Gastroesophageal sphincter (tissue), 4 donors: ENCODE measurements around the gene NOP53. TPM values are rescaled to one million over a fixed set of nuclear protein-coding genes. Genes with fewer than 3 reads are reported as not detected.
A peak's percentile ranks its signal among the peaks of the same experiment; 100 is the strongest.

Experiments used
- ATAC-seq: fragments of 150-250 bp; one replicate; pipeline ENCODE4 v1.9.1; 2016; ENCODE audit warnings: mild to moderate bottlenecking, moderate library complexity
- H3K27ac ChIP-seq, 4 donors: fragments of 200-600 bp; sonication (generic) in 3 of 4; 1 replicate in 3 of 4; 2 replicates in 1 of 4; pipeline ENCODE4 v1.5.1; 2016 to 2019
- H3K27me3 ChIP-seq: fragments of 200-600 bp; sonication (generic); one replicate; pipeline ENCODE4 v1.5.1; 2019
- H3K36me3 ChIP-seq, 2 donors: fragments of 200-600 bp; sonication (generic); one replicate each; pipeline ENCODE4 v1.5.1; 2019; ENCODE audit warnings: control low read depth in 1 of 2
- H3K4me1 ChIP-seq, 3 donors: fragments of 200-600 bp; sonication (generic); 1 replicate in 2 of 3; 2 replicates in 1 of 3; pipeline ENCODE4 v1.5.1; 2016 to 2019; ENCODE audit warnings: control low read depth in 2 of 3
- H3K4me3 ChIP-seq, 2 donors: fragments of 200-600 bp; sonication (generic); one replicate each; pipeline ENCODE4 v1.5.1; 2019; ENCODE audit warnings: mild to moderate bottlenecking in 1 of 2, moderate library complexity in 1 of 2
- H3K9me3 ChIP-seq, 3 donors: fragments of 200-600 bp; sonication (generic); one replicate each; pipeline ENCODE4 v1.5.1; 2017 to 2019; ENCODE audit warnings: control low read depth in 2 of 3
- EP300 ChIP-seq: sonication (generic); formaldehyde crosslinking; IDR thresholded peaks from one replicate; pipeline ENCODE4 v1.6.1; 2017; ENCODE audit warnings: antibody characterized with exemption, mild to moderate bottlenecking
- POLR2A ChIP-seq, 2 donors: fragments of 450-650 bp; IDR thresholded peaks; one replicate each; pipeline ENCODE4 v1.6.1; 2017; ENCODE audit warnings: antibody characterized with exemption in 2 of 2, mild to moderate bottlenecking in 2 of 2, moderate library complexity in 1 of 2
- POLR2AphosphoS5 ChIP-seq: sonication (generic); formaldehyde crosslinking; IDR thresholded peaks from one replicate; pipeline ENCODE4 v1.6.1; 2017; ENCODE audit warnings: antibody characterized with exemption
- WGBS, 2 donors: methylation state at CpG; one replicate each; pipeline ENCODE4 v1.1.5; 2018; ENCODE audit warnings: low coverage in 1 of 2; 5-methylcytosine and 5-hydroxymethylcytosine counted together
- total RNA-seq, 4 donors: library from RNA; depleted of rRNA; stranded (reverse); fragments of >200 nt; gene quantifications; one replicate each; pipeline ENCODE4 v1.1.0, GENCODE V29; 2016
- TF ChIP-seq, protein P1 (sequence below), 4 experiments: fragments of 200-600 bp in 2 of 4; fragments of 450-650 bp in 2 of 4; sonication (generic) in 1 of 4; IDR thresholded peaks; one replicate each; pipeline ENCODE4 v1.5.1; 2017 to 2019; ENCODE audit warnings: antibody characterized with exemption in 4 of 4, mild to moderate bottlenecking in 2 of 4, moderate library complexity in 2 of 4

NOP53 gene
- total RNA-seq, 4 donors from 2014 or later, result 332 to 592 (median 362) TPM

DNA sequence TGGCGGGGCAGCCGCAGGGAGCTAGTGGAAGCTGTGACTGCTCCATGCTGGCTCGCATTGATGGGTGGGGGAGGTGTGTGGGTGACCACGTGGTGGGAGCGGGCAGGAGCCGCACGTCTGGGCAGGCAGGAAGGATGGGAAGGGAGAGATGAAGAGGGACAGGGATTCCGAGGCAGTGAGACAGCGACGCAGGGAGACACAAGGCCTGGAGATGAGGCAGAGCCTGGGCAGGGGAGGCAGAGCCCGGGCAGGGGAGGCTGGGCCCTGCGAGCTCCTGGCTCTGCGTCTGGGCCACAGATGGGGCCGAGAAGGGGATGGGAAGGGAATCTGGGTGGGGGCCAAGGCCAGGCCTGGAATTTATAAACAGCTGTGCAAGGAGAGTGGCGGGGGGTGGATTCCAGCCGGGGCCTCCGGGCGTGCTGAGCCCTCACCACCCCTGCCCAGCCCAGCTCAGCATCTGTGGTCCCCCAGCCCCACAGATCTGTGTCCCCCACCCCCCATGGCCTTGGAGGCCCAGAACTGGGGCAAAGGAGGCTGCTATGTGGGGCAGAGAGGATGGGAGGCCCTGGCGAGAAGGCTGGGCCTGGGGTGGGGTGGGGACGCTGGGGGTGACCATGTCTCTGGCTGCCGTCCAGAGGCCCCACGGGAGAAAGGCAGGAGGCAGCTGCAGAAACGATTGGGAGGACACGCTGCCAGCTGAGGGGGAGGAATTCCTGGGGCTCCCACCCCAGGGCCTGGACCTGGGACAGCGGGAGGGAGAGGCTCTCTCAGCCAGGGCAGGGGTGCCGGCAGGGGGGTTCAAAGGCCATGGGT is 26.1 kb upstream of the NOP53 start:
- TF ChIP-seq POLR2AphosphoS5, result peak; percentile 97
- TF ChIP-seq, protein P1, sequence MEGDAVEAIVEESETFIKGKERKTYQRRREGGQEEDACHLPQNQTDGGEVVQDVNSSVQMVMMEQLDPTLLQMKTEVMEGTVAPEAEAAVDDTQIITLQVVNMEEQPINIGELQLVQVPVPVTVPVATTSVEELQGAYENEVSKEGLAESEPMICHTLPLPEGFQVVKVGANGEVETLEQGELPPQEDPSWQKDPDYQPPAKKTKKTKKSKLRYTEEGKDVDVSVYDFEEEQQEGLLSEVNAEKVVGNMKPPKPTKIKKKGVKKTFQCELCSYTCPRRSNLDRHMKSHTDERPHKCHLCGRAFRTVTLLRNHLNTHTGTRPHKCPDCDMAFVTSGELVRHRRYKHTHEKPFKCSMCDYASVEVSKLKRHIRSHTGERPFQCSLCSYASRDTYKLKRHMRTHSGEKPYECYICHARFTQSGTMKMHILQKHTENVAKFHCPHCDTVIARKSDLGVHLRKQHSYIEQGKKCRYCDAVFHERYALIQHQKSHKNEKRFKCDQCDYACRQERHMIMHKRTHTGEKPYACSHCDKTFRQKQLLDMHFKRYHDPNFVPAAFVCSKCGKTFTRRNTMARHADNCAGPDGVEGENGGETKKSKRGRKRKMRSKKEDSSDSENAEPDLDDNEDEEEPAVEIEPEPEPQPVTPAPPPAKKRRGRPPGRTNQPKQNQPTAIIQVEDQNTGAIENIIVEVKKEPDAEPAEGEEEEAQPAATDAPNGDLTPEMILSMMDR (IDR thresholded peaks at IDR 0.05), result peak in 1 of 4 experiments; percentile 9
- peak in 1 of 2 donors; percentile 29 for TF ChIP-seq POLR2A (IDR thresholded peaks at IDR 0.05)
- no peak for TF ChIP-seq EP300
- Histone ChIP-seq H3K36me3 (peaks cover 0 to 32% of the 10 kb centered on the region in 2 donors), H3K4me3 (peak overlapping the region; percentile 11 to 47), H3K9me3 (peaks cover 0 to 2% (median 0%) of the 10 kb centered on the region in 3 donors), H3K4me1 (peaks cover 6 to 100% (median 75%) of the 10 kb centered on the region in 3 donors), H3K27me3 (no peaks in the 10 kb centered on the region), H3K27ac (peak overlapping the region; percentile 68 to 99 (median 94))
- ATAC-seq, result peak; percentile 88
- WGBS, 2 donors, result 0 to 8% methylated on average over 7 to 13 of the region's 26 CpGs

DNA sequence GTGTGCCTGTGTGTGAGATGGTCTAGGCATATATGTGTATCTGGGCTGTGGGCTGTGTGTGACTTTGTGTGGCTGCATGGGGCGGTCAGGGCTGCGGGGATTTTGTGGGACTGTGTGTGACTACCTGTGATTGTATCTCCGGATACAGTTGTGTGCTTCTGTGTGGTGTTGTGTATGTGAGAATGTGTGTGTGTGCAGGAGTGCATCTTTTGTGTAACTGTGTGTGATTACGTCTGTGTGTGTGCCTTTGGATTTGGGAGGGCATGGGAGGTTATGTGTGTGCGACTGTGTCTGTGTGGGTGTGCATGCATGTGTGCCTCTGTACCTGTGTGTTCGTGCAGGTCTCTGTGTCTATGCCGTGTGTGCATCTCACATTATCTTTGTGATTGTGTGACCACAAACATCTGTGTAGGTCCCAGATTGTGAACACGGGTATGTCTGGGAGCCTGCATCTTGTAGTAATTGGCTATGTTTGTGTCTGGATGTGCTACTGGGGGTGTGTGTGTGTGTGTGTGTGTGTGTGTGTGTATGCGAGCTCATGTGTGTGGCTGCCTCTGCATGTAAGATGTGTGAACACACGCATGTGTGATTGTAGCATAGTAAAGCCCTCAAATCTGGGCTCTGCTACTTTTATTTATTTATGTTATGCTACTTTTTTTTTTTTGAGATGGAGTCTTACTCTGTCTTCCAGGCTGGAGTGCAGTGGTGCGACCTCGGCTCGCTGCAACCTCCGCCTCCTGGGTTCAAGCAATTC is 24.5 kb upstream of the NOP53 start:
- peaks cover 6 to 100% (median 72%) of the 10 kb centered on the region in 3 donors for H3K4me1 ChIP-seq
- no peak for TF ChIP-seq POLR2AphosphoS5
- no peak for TF ChIP-seq EP300
- TF ChIP-seq POLR2A (IDR thresholded peaks at IDR 0.05), result no peak
- TF ChIP-seq, protein P1 (IDR thresholded peaks at IDR 0.05), result no peak

DNA sequence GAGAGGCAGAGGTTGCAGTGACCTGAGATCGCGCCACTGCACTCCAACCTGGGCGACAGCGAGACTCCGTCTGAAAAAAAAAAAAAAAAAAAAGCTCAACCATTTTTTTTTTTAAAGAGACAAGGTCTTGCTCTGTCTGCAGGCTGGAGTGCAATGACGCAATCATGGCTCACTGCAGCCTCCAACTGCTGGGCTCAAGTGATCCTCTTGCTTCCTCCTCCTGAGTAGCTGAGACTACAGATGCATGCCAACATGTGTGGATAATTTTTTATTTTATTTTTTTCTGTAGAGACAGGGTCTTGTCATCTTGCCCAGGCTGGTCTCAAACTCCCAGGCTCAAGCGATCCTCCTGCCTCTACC is 21.8 kb upstream of the NOP53 start:
- H3K27me3 ChIP-seq, result no peaks in the 10 kb centered on the region
- peak overlapping the region; percentile 6 to 41 for H3K4me3 ChIP-seq
- peaks cover 0 to 100% (median 56%) of the 10 kb centered on the region in 3 donors for H3K4me1 ChIP-seq
- 5 to 15% methylated on average over 2 to 7 of the region's 7 CpGs for WGBS, 2 donors
- peak overlapping the region; percentile 36 to 97 (median 90) for H3K27ac ChIP-seq
- H3K9me3 ChIP-seq, result no peaks in the 10 kb centered on the region
- H3K36me3 ChIP-seq, result peaks cover 0 to 42% of the 10 kb centered on the region in 2 donors
- peak; percentile 35 for ATAC-seq
- peak; percentile 66 for TF ChIP-seq POLR2AphosphoS5
- TF ChIP-seq, protein P1 (IDR thresholded peaks at IDR 0.05), result no peak
- no peak for TF ChIP-seq EP300

More for the DNA sequence above, 24.5 kb upstream of the NOP53 start:
- Histone ChIP-seq H3K27ac (peak overlapping the region in 3 of 4 donors; percentile 92 to 99 (median 97)), H3K4me3 (peak overlapping the region in 1 of 2 donors; percentile 47), H3K27me3 (no peaks in the 10 kb centered on the region), H3K36me3 (peaks cover 0 to 36% of the 10 kb centered on the region in 2 donors), H3K9me3 (no peaks in the 10 kb centered on the region)
- ATAC-seq, result no peak
- 54 to 60% methylated on average over 8 to 12 of the region's 14 CpGs for WGBS, 2 donors

DNA sequence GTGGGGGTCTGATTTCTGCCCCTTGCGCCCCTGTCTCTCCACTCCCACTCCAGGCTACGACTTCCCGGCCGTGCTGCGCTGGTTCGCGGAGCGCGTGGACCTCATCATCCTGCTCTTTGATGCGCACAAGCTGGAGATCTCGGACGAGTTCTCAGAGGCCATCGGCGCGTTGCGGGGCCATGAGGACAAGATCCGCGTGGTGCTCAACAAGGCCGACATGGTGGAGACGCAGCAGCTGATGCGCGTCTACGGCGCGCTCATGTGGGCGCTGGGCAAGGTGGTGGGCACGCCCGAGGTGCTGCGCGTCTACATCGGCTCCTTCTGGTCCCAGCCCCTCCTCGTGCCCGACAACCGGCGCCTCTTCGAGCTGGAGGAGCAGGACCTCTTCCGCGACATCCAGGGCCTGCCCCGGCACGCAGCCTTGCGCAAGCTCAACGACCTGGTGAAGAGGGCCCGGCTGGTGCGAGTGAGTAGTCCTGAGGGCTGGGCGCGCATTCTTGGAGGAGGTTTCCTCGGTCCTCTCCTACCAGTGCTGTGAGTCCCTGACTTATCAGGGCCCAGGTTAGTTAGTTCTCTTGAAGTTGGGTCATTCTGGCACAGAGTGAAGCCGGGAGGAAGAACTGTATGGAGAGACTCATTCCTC is 19.5 kb upstream of the NOP53 start:
- H3K4me1 ChIP-seq, result peaks cover 0 to 100% (median 57%) of the 10 kb centered on the region in 3 donors
- no peaks in the 10 kb centered on the region for H3K9me3 ChIP-seq
- H3K4me3 ChIP-seq, result no peak overlapping the region
- WGBS, 2 donors, result 55 to 80% methylated on average over 1 to 3 of the region's 48 CpGs
- H3K27me3 ChIP-seq, result no peaks in the 10 kb centered on the region
- peaks cover 0 to 51% of the 10 kb centered on the region in 2 donors for H3K36me3 ChIP-seq
- H3K27ac ChIP-seq, result peak overlapping the region in 3 of 4 donors; percentile 51 to 92 (median 82)
- no peak for ATAC-seq
- TF ChIP-seq EP300 (no peak), POLR2A (IDR thresholded peaks at IDR 0.05) (no peak), POLR2AphosphoS5 (no peak)
- TF ChIP-seq, protein P1 (IDR thresholded peaks at IDR 0.05), result no peak
